Caco-2 (cell line): ENCODE data around the gene DSCAML1. TPM values are rescaled to one million over a fixed set of nuclear protein-coding genes. Genes with fewer than 3 reads are reported as not detected.

Experiments
- BruUV-seq: library from RNA; stranded (reverse); fragments of 400-500 nt; replicated peaks from 2 replicates; lab custom pipeline; 2021; lab: Mats Ljungman, UMichigan
- CTCF ChIA-PET: fragments of 300-600 bp; sonication (Branson Sonifier 250); formaldehyde crosslinking; loops from one replicate; lab custom pipeline; 2022; ENCODE audit warnings: antibody characterized with exemption; lab: Charles Lee
- POLR2A ChIA-PET: fragments of 300-600 bp; sonication (Branson Sonifier 250); formaldehyde crosslinking; loops from one replicate; lab custom pipeline; 2022; ENCODE audit warnings: antibody characterized with exemption; lab: Charles Lee
- DNase-seq, 2 experiments: peaks; one replicate each; pipeline versions ENCODE4 v3.0.0 to v3.0.0-alpha.2; 2020 to 2022
- H3K27me3 ChIP-seq: replicated peaks from 2 replicates; pipeline ENCODE4 v1.6.0; 2011; ENCODE audit warnings: low read length; ENCODE audit not compliant: control insufficient read depth, insufficient read depth
- H3K36me3 ChIP-seq: 2 replicates; pipeline ENCODE4 v1.5.1; 2011; ENCODE audit warnings: low read length; ENCODE audit not compliant: control insufficient read depth, insufficient read depth
- H3K4me1 ChIP-seq: fragments of 250-450 bp; sonication (Bioruptor Pico); 2 replicates; pipeline ENCODE4 v1.5.1; 2020; ENCODE audit warnings: mild to moderate bottlenecking
- H3K4me3 ChIP-seq: 2 replicates; pipeline ENCODE4 v1.5.1; 2011; ENCODE audit warnings: low read depth, mild to moderate bottlenecking, control low read depth, low read length
- H3K9me3 ChIP-seq: fragments of 250-450 bp; sonication (Bioruptor Pico); 2 replicates; pipeline ENCODE4 v1.5.1; 2020; ENCODE audit warnings: mild to moderate bottlenecking, moderate library complexity
- H3K27ac Mint-ChIP-seq: one replicate; pipeline ENCODE4 v1.8.0; 2022; ENCODE audit warnings: mixed read lengths; ENCODE audit not compliant: unreplicated experiment
- H3K27me3 Mint-ChIP-seq: one replicate; pipeline ENCODE4 v1.8.0; 2022; ENCODE audit warnings: mixed read lengths; ENCODE audit not compliant: insufficient read depth, unreplicated experiment
- H3K36me3 Mint-ChIP-seq: one replicate; pipeline ENCODE4 v1.8.0; 2022; ENCODE audit warnings: mild to moderate bottlenecking, mixed read lengths; ENCODE audit not compliant: insufficient read depth, unreplicated experiment
- H3K4me1 Mint-ChIP-seq: one replicate; pipeline ENCODE4 v1.8.0; 2022; ENCODE audit warnings: low read depth, mixed read lengths; ENCODE audit not compliant: unreplicated experiment
- H3K4me3 Mint-ChIP-seq: one replicate; pipeline ENCODE4 v1.8.0; 2022; ENCODE audit warnings: mild to moderate bottlenecking, moderate library complexity, mixed read lengths; ENCODE audit not compliant: unreplicated experiment
- H3K9me3 Mint-ChIP-seq: one replicate; pipeline ENCODE4 v1.8.0; 2022; ENCODE audit warnings: mixed read lengths; ENCODE audit not compliant: unreplicated experiment
- CTCF ChIP-seq, 2 experiments: fragments of 200-600 bp in 1 of 2; IDR thresholded peaks; 1 replicate in 1 of 2; 2 replicates in 1 of 2; pipeline versions ENCODE4 v1.5.1 to v1.8.0; 2011 to 2022; ENCODE audit warnings: antibody characterized with exemption in 1 of 2, control low read depth in 1 of 2, inconsistent platforms in 1 of 2, low read depth in 1 of 2, low read length in 1 of 2, mild to moderate bottlenecking in 1 of 2, moderate library complexity in 1 of 2; ENCODE audit not compliant: insufficient read depth in 1 of 2, severe bottlenecking in 1 of 2, unreplicated experiment in 1 of 2
- intact Hi-C: fragments of 100-400 bp; cut with micrococcal nuclease; formaldehyde crosslinking; loops from one replicate; pipeline ENCODE4 v1.10.0; 2022; ENCODE audit not compliant: unreplicated experiment
- total RNA-seq: library from RNA; stranded (reverse); gene quantifications from 2 replicates; pipeline ENCODE4 v1.2.3, GENCODE V29; 2022

DSCAML1 gene
- total RNA-seq, 1 experiment from 2014 or later: not detected

DNA sequence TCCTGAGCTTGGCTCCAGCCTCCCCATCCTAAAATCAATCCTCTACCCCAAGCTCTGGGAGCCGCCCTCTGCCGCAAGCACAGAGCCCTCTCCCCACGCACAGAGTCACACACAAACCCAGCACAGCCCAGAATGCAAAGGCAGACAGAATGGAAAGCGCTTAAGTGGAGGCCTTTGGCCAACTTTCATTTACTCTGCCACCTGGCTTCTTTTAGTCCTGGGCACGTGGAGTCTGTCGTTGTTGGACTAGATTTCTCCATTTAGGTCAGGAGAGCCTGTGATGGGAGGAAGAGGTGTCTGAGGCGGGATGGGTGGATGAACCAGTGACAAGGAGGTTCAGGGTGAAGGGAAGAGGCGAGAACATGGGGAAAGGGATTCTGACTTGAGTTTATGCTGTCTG is 191.7 kb downstream of the DSCAML1 start:
- H3K36me3 ChIP-seq: no peaks in the 10 kb centered on the region
- Mint-ChIP-seq H3K36me3 (no peaks in the 10 kb centered on the region), H3K27me3 (peaks cover 31% of the 10 kb centered on the region), H3K4me1 (no peaks in the 10 kb centered on the region), H3K27ac (no peak overlapping the region), H3K4me3 (no peak overlapping the region), H3K9me3 (no peaks in the 10 kb centered on the region)
- no peaks in the 10 kb centered on the region for H3K9me3 ChIP-seq
- intact Hi-C loops: no loop called here
- no peak for TF ChIP-seq CTCF (IDR thresholded peaks at IDR 0.05; ENCODE audit: insufficient read depth in 1 of 2, low read depth in 1 of 2, low read length in 1 of 2, severe bottlenecking in 1 of 2, unreplicated experiment in 1 of 2)
- H3K4me3 ChIP-seq: no peak overlapping the region
- BruUV-seq: no TSS peak
- no peak for DNase-seq
- H3K4me1 ChIP-seq: no peaks in the 10 kb centered on the region
- POLR2A ChIA-PET: interaction anchor here (1.0 kb wide), 1 partner anchor 17 kb away, joined by 3 read pairs; no protein-coding TSS in a partner anchor
- H3K27me3 ChIP-seq: no peaks in the 10 kb centered on the region; the same call in 1 of the 2 replicates
- CTCF ChIA-PET: no interaction called here

- Histone ChIP-seq H3K27me3 (no peaks in the 10 kb centered on the region; the same call in none of the 2 replicates), H3K36me3 (no peaks in the 10 kb centered on the region), H3K4me3 (no peak overlapping the region), H3K9me3 (no peaks in the 10 kb centered on the region), H3K4me1 (no peaks in the 10 kb centered on the region)
- no peaks in the 10 kb centered on the region for H3K36me3 Mint-ChIP-seq
- H3K27me3 Mint-ChIP-seq: peaks cover 27% of the 10 kb centered on the region
- CTCF ChIA-PET: interaction anchor here (0.7 to 0.9 kb wide), 3 partner anchors 54 to 203 kb away, joined by 3 to 5 read pairs (median 4); no protein-coding TSS in a partner anchor
- POLR2A ChIA-PET: no interaction called here
- intact Hi-C loops: no loop called here
- H3K4me3 Mint-ChIP-seq: no peak overlapping the region
- H3K27ac Mint-ChIP-seq: no peak overlapping the region
- DNase-seq: no peak
- BruUV-seq: no TSS peak
- no peaks in the 10 kb centered on the region for H3K9me3 Mint-ChIP-seq
- H3K4me1 Mint-ChIP-seq: no peaks in the 10 kb centered on the region
- no peak for TF ChIP-seq CTCF (IDR thresholded peaks at IDR 0.05; ENCODE audit: insufficient read depth in 1 of 2, low read depth in 1 of 2, low read length in 1 of 2, severe bottlenecking in 1 of 2, unreplicated experiment in 1 of 2)
Observed at GRCh38 chr11:117604336-117604995, 192.6 kb downstream of the DSCAML1 start.

DNA sequence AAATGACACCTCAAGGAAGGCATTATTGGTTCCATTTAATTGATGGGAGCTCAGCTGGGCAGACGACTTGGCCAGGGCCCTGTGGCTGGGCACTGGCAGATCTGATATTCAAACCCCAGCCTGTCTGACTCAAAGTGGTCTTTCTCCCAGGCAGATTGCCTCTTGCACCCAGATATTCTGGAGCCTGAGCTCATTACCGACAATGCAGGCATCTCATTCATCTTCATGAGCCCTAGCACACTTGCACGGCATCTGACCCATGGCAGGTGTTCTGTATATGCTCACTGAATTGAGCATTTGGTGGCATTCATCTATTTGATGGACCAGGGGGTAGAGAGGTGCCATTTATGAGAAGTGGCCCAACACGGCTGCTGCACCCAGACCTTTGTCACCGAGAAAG is 193.1 kb downstream of the DSCAML1 start:
- no TSS peak for BruUV-seq
- no peaks in the 10 kb centered on the region for H3K36me3 Mint-ChIP-seq
- Histone ChIP-seq H3K4me1 (no peaks in the 10 kb centered on the region), H3K4me3 (no peak overlapping the region), H3K36me3 (no peaks in the 10 kb centered on the region), H3K27me3 (no peaks in the 10 kb centered on the region; the same call in none of the 2 replicates), H3K9me3 (no peaks in the 10 kb centered on the region)
- H3K9me3 Mint-ChIP-seq: no peaks in the 10 kb centered on the region
- no peak for TF ChIP-seq CTCF (IDR thresholded peaks at IDR 0.05; ENCODE audit: insufficient read depth in 1 of 2, low read depth in 1 of 2, low read length in 1 of 2, severe bottlenecking in 1 of 2, unreplicated experiment in 1 of 2)
- H3K4me3 Mint-ChIP-seq: no peak overlapping the region
- no peak for DNase-seq
- CTCF ChIA-PET: interaction anchor here (0.7 to 0.9 kb wide), 2 partner anchors 55 to 204 kb away, joined by 3 to 4 read pairs; no protein-coding TSS in a partner anchor
- intact Hi-C loops: no loop called here
- peaks cover 27% of the 10 kb centered on the region for H3K27me3 Mint-ChIP-seq
- H3K27ac Mint-ChIP-seq: no peak overlapping the region
- H3K4me1 Mint-ChIP-seq: no peaks in the 10 kb centered on the region
- POLR2A ChIA-PET: no interaction called here
